MCF 10A (cell line): ENCODE data around the gene STIM1. TPM values are rescaled to one million over a fixed set of nuclear protein-coding genes. Genes with fewer than 3 reads are reported as not detected.
"Not testable (repeated sequence)": the region's sequence is repeated elsewhere in the genome, so short reads cannot be mapped to it uniquely, and the experiment has no call there.

Source experiments
- BruUV-seq: library from RNA; stranded (reverse); fragments of 400-500 nt; replicated peaks from 2 replicates; lab custom pipeline; 2021; lab: Mats Ljungman, UMichigan
- CTCF ChIA-PET: fragments of 300-600 bp; sonication (Branson Sonifier 250); formaldehyde crosslinking; extraction: SDS; loops from one replicate; lab custom pipeline; 2021; ENCODE audit warnings: antibody characterized with exemption, inconsistent platforms; lab: Yijun Ruan, JAX
- POLR2A ChIA-PET: fragments of 300-600, 350-650 bp; sonication (Branson Sonifier 250); formaldehyde crosslinking; extraction: SDS; loops from one replicate; lab custom pipeline; 2020; ENCODE audit warnings: antibody characterized with exemption, inconsistent platforms; lab: Yijun Ruan, JAX
- DNase-seq: peaks from one replicate; pipeline ENCODE4 v3.0.0-alpha.2; 2018; ENCODE audit not compliant: unreplicated experiment
- H3K27ac Mint-ChIP-seq: one replicate; pipeline ENCODE4 v1.8.0; 2022; ENCODE audit warnings: mild to moderate bottlenecking, low read depth, mixed read lengths; ENCODE audit not compliant: unreplicated experiment
- H3K27me3 Mint-ChIP-seq: one replicate; pipeline ENCODE4 v1.8.0; 2022; ENCODE audit warnings: mixed read lengths; ENCODE audit not compliant: insufficient read depth, unreplicated experiment
- H3K36me3 Mint-ChIP-seq: one replicate; pipeline ENCODE4 v1.8.0; 2022; ENCODE audit warnings: mild to moderate bottlenecking, moderate library complexity, mixed read lengths; ENCODE audit not compliant: insufficient read depth, unreplicated experiment
- H3K4me1 Mint-ChIP-seq: one replicate; pipeline ENCODE4 v1.8.0; 2022; ENCODE audit warnings: mixed read lengths; ENCODE audit not compliant: insufficient read depth, unreplicated experiment
- H3K4me3 Mint-ChIP-seq: one replicate; pipeline ENCODE4 v1.8.0; 2022; ENCODE audit warnings: mild to moderate bottlenecking, moderate library complexity, mixed read lengths; ENCODE audit not compliant: unreplicated experiment
- H3K9me3 Mint-ChIP-seq: one replicate; pipeline ENCODE4 v1.8.0; 2022; ENCODE audit warnings: mixed read lengths; ENCODE audit not compliant: unreplicated experiment
- CTCF ChIP-seq: fragments of 200-600 bp; IDR thresholded peaks from one replicate; pipeline ENCODE4 v1.8.0; 2022; ENCODE audit warnings: antibody characterized with exemption, mild to moderate bottlenecking; ENCODE audit not compliant: unreplicated experiment
- intact Hi-C: fragments of 100-400 bp; cut with micrococcal nuclease; formaldehyde crosslinking; loops from 2 replicates; pipeline ENCODE4 v1.14.1; 2022
- total RNA-seq: library from RNA; stranded (reverse); gene quantifications from 2 replicates; pipeline ENCODE4 v1.2.3, GENCODE V29; 2022

Gene STIM1
- total RNA-seq, 1 experiment from 2014 or later, result 41.2 TPM

- H3K27me3 Mint-ChIP-seq, result no peaks in the 10 kb centered on the region
- TF ChIP-seq CTCF, result no peak
- no TSS peak for BruUV-seq
- intact Hi-C loops, result no loop called here
- H3K9me3 Mint-ChIP-seq, result no peaks in the 10 kb centered on the region
- no peak overlapping the region for H3K4me3 Mint-ChIP-seq
- ChIA-PET CTCF (no interaction called here), POLR2A (no interaction called here)
- peaks cover 9% of the 10 kb centered on the region for H3K4me1 Mint-ChIP-seq
- H3K36me3 Mint-ChIP-seq, result peaks cover 70% of the 10 kb centered on the region
- no peak for DNase-seq
- H3K27ac Mint-ChIP-seq, result peak overlapping the region; percentile 57
Measured at GRCh38 chr11:4125141-4125540, 269.7 kb downstream of the STIM1 start.

- H3K27ac Mint-ChIP-seq, result no peak overlapping the region
- CTCF ChIA-PET, result no interaction called here
Measured at GRCh38 chr11:4127357-4127756, 271.9 kb downstream of the STIM1 start.

GRCh38 chr11:4130219-4130618 is 274.8 kb downstream of the STIM1 start:
- DNase-seq, result peak; percentile 16
- H3K27ac Mint-ChIP-seq, POLR2A ChIA-PET, H3K4me3 Mint-ChIP-seq, intact Hi-C loops, H3K27me3 Mint-ChIP-seq, H3K4me1 Mint-ChIP-seq, H3K9me3 Mint-ChIP-seq, BruUV-seq: not testable (repeated sequence)
- peaks cover 51% of the 10 kb centered on the region for H3K36me3 Mint-ChIP-seq
- CTCF ChIA-PET, result interaction anchor here (1.2 kb wide), 1 partner anchor 57 kb away, joined by 4 read pairs; no protein-coding TSS in a partner anchor

More at GRCh38 chr11:4127357-4127756, 271.9 kb downstream of the STIM1 start:
- H3K27me3 Mint-ChIP-seq, result no peaks in the 10 kb centered on the region
- peaks cover 9% of the 10 kb centered on the region for H3K4me1 Mint-ChIP-seq
- H3K9me3 Mint-ChIP-seq, result no peaks in the 10 kb centered on the region
- peaks cover 58% of the 10 kb centered on the region for H3K36me3 Mint-ChIP-seq
- DNase-seq, result no peak
- no peak for TF ChIP-seq CTCF
- no peak overlapping the region for H3K4me3 Mint-ChIP-seq
- POLR2A ChIA-PET, result no interaction called here
- no TSS peak for BruUV-seq
- intact Hi-C loops, result no loop called here

GRCh38 chr11:4134806-4135205 is 279.3 kb downstream of the STIM1 start:
- peaks cover 59% of the 10 kb centered on the region for H3K36me3 Mint-ChIP-seq
- peaks cover under 1% of the 10 kb centered on the region for H3K9me3 Mint-ChIP-seq
- H3K4me1 Mint-ChIP-seq, result no peaks in the 10 kb centered on the region
- ChIA-PET CTCF (interaction anchor here (0.9 to 1.1 kb wide), 2 partner anchors 30 to 52 kb away, joined by 4 read pairs; no protein-coding TSS in a partner anchor), POLR2A (interaction anchor here (0.7 to 1.1 kb wide), 3 partner anchors 11 to 738 kb away, joined by 3 to 4 read pairs (median 4); no protein-coding TSS in a partner anchor)
- H3K27me3 Mint-ChIP-seq, result no peaks in the 10 kb centered on the region
- intact Hi-C loops, result no loop called here
- BruUV-seq, result no TSS peak
- TF ChIP-seq CTCF, result no peak
- no peak overlapping the region for H3K27ac Mint-ChIP-seq
- H3K4me3 Mint-ChIP-seq, result no peak overlapping the region
- peak; percentile 6 for DNase-seq
